Activated T-cell treated with anti-CD3 and anti-CD28 coated beads, Interleukin-2, amount 50 U/mL, for 24 hours (primary cell): Measurements from ENCODE around the gene NACAD.
A peak's percentile ranks its signal among the peaks of the same experiment; 100 is the strongest.

ENCODE experiments used
- DNase-seq: peaks from one replicate; pipeline ENCODE4 v3.0.0-alpha.2; 2020
- H3K27ac Mint-ChIP-seq: 2 replicates; pipeline ENCODE4 v1.8.0; 2020; ENCODE audit warnings: mild to moderate bottlenecking, mixed read lengths
- H3K27me3 Mint-ChIP-seq: 2 replicates; pipeline ENCODE4 v1.8.0; 2020; ENCODE audit warnings: mixed read lengths
- H3K36me3 Mint-ChIP-seq: 2 replicates; pipeline ENCODE4 v1.8.0; 2020; ENCODE audit warnings: low read depth, mixed read lengths
- H3K4me1 Mint-ChIP-seq: 2 replicates; pipeline ENCODE4 v1.8.0; 2020; ENCODE audit warnings: low read depth, mixed read lengths
- H3K4me3 Mint-ChIP-seq: 2 replicates; pipeline ENCODE4 v1.8.0; 2020; ENCODE audit warnings: mild to moderate bottlenecking, moderate library complexity, mixed read lengths
- H3K9me3 Mint-ChIP-seq: 2 replicates; pipeline ENCODE4 v1.8.0; 2020; ENCODE audit warnings: mixed read lengths

Gene NACAD

DNA sequence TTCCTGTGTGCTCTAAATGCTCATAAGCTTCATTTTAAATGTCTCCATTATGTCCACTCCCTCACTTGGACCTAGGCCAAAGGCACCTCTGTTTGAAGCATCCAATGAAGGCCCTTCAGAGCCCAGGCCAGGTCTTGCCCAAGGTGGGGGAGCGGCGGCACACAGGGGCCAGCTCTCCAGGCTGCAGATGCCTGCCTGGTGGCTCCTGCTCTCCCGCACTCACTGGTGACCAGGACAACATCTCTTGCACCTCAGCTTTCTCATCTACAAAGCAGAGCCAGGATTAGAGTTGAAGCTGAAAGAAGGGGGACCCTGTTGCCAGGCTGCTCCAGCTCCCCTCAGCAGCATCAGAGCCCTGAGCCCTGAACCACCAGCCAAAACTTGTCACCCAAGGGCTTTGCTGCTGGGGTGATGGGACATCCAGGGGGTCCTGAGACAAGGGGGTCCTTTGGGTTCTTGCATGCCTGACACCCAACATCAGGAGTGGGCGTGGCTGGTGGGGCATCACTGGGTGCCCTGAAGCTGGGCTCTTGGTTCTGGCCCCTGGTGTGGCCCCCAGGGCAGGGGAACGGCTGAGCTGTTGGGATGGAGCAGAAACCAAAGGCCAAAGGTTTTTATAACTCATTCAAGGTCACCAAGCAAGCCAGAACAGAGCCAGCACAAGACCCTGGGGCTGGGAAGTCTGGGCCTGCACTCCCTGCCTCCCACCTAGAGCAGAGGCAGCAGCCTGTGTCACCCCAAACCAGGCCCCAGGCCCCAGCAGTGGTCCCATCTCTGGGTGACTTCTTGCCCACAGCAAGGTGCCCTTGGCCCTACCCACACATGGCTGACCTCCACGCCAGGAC, 1.2 kb downstream of the NACAD start:
- peak overlapping the region; percentile 48 for H3K4me3 Mint-ChIP-seq
- H3K27ac Mint-ChIP-seq: no peak overlapping the region
- no peaks in the 10 kb centered on the region for H3K9me3 Mint-ChIP-seq
- DNase-seq: no peak
- no peaks in the 10 kb centered on the region for H3K36me3 Mint-ChIP-seq
- H3K4me1 Mint-ChIP-seq: peaks cover 10% of the 10 kb centered on the region
- peaks cover 13% of the 10 kb centered on the region for H3K27me3 Mint-ChIP-seq

DNA sequence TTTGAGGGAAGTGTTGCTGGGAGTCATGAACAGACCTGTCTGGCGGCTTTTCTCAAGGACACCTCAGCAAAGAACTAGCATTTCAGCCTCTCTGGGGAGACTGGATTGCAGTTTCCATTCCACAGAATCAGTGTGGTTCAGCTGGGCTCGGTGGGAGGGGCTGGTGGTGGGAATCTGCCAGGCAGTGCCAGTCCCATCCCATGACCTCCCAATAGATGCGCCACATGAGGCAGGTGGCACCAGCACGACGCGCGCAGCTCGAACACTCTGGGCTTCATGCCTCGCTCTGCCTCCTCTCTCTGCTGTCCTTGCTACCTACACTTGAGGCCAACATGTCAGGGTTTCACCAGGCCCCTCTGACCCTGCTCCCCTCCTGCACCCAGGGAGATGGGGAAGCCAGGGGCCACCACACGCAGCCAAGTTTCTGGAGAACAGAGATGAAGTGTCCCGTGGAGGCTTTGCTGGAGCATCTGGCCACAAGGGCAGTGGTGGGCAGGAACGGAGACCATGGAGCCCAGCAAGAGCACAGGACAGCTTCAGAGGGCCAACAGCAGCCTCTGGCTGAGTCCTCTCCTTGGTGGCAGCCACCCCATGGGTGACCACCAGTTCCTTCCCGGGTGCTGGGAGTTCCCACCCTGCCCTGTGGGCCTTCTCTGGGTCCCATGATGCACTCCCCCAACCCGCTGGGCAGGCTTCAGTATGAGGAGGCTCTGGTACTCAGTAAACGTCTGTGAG, 2.3 kb downstream of the NACAD start:
- H3K4me3 Mint-ChIP-seq: no peak overlapping the region
- no peak overlapping the region for H3K27ac Mint-ChIP-seq
- no peak for DNase-seq
- H3K4me1 Mint-ChIP-seq: peaks cover 10% of the 10 kb centered on the region
- no peaks in the 10 kb centered on the region for H3K9me3 Mint-ChIP-seq
- H3K27me3 Mint-ChIP-seq: peaks cover 13% of the 10 kb centered on the region
- H3K36me3 Mint-ChIP-seq: no peaks in the 10 kb centered on the region

DNA sequence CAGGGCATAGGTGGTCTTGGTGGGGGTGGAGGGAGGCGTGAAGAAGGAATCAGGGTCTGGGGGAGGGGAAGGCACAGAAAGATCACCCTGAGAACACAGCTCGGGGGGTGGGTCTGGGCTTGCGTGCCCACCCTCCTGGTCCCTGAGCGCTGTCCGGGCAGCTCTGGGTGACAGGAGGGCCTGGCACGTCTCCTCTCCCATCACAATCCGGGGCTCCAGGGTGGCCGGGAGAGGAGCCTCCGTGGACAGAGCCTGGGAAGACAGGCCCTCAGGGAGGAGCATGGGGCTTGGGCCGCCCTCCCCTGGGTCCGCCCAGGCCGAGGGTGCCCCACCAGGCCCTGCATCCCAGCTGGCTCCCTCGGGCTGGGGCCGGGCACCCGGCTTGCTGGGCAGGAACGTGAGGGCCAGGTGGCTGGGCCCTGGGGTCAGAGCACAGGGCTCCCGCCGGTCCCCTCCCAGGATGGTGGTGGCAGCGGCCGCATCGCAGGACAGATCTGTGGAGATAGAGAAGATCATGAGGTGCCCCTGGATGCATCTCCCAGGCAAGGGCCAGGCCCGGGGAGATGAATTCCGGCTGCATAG, 3.1 kb downstream of the NACAD start:
- H3K4me3 Mint-ChIP-seq: no peak overlapping the region
- no peak overlapping the region for H3K27ac Mint-ChIP-seq
- peaks cover 13% of the 10 kb centered on the region for H3K27me3 Mint-ChIP-seq
- H3K9me3 Mint-ChIP-seq: no peaks in the 10 kb centered on the region
- H3K36me3 Mint-ChIP-seq: no peaks in the 10 kb centered on the region
- H3K4me1 Mint-ChIP-seq: peaks cover 10% of the 10 kb centered on the region
- no peak for DNase-seq

DNA sequence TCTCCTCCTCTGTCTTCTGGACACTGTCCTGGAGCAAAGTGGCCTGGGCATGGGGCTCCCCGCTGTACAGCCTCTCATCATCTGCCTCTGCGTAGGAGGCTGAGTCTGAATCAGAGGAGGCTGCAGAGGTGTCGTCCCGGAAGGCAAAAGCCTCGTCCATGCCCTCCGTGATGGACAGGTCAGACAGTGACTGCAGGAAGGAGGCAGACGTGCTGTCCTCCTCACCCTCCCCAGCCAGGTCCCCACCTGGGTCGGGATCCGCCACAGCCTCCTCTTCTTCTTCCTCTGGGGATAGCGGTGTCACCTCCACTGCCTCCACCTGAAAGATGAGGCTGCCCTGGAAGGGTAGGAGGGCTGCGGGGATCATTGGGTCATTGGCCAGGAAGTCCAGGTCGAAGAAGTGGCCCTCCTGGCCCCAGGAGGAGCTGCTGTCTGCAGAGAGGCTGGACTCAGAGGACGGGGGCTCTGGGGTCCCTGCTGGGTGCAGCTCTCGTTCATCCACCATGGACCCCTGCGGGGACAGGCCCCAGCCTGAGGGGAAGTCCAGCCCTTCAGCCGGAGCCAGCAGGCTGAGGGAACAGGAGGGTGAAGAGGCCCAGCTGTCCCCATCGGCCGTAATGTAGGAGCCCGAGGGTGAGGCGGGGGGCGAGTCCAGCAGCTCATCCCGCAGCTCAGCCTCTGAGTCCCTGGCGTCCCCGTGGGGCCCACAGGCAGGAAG, 3.7 kb downstream of the NACAD start:
- Mint-ChIP-seq H3K27me3 (peaks cover 13% of the 10 kb centered on the region), H3K27ac (no peak overlapping the region), H3K36me3 (no peaks in the 10 kb centered on the region), H3K4me1 (peaks cover 10% of the 10 kb centered on the region), H3K9me3 (no peaks in the 10 kb centered on the region), H3K4me3 (no peak overlapping the region)
- no peak for DNase-seq

DNA sequence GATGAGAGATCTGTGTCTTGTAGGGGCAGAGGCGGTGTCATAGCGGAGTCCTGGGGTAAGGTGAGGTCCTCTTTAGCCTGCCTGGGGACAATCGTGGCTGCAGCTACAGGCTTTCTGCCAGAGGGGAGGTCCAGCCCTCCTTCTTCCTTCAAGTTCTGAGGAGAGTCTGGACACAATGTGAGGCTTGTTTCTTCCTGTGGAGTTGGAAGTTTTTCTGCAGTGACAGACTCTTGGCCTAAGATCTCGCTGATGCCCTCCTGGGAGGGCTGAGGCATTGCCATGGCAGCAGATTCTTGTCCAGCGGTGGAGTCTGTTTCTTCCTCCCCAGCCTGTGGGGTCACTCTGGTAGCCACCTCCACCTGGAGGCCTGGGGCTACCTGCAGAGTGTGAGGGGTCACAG, 4.4 kb downstream of the NACAD start:
- no peaks in the 10 kb centered on the region for H3K36me3 Mint-ChIP-seq
- H3K4me3 Mint-ChIP-seq: no peak overlapping the region
- peaks cover 5% of the 10 kb centered on the region for H3K4me1 Mint-ChIP-seq
- H3K27me3 Mint-ChIP-seq: peaks cover 6% of the 10 kb centered on the region
- no peaks in the 10 kb centered on the region for H3K9me3 Mint-ChIP-seq
- H3K27ac Mint-ChIP-seq: no peak overlapping the region
- no peak for DNase-seq

DNA sequence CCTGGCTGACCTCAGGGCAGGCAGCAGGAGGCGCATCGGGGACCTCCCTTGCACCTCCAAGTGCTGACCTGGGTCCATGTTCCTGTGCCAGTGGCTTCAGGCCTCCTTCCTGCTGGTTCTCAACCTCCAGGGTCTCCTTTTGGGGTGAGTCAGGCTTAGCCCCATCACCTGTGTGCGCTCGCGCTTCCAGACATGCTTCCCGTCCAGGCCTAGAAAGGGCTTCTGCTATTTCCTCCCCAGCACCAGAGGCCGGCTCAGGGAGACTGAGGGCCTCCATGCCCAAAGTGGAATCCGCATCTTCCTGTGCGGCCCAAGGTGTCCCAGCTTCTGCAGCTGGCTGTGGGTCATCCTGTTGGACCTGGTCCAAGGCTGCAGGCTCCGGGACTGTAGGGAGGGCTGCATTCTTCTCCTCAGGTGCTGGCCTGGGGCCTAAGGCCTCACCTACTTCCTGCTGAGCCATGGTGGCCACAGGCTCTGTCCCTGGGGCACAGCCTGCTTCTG, 5.9 kb downstream of the NACAD start:
- H3K9me3 Mint-ChIP-seq: no peaks in the 10 kb centered on the region
- H3K27ac Mint-ChIP-seq: peak overlapping the region; percentile 73
- H3K36me3 Mint-ChIP-seq: no peaks in the 10 kb centered on the region
- H3K4me3 Mint-ChIP-seq: no peak overlapping the region
- H3K4me1 Mint-ChIP-seq: peaks cover under 1% of the 10 kb centered on the region
- DNase-seq: peak; percentile 26
- H3K27me3 Mint-ChIP-seq: peaks cover under 1% of the 10 kb centered on the region

DNA sequence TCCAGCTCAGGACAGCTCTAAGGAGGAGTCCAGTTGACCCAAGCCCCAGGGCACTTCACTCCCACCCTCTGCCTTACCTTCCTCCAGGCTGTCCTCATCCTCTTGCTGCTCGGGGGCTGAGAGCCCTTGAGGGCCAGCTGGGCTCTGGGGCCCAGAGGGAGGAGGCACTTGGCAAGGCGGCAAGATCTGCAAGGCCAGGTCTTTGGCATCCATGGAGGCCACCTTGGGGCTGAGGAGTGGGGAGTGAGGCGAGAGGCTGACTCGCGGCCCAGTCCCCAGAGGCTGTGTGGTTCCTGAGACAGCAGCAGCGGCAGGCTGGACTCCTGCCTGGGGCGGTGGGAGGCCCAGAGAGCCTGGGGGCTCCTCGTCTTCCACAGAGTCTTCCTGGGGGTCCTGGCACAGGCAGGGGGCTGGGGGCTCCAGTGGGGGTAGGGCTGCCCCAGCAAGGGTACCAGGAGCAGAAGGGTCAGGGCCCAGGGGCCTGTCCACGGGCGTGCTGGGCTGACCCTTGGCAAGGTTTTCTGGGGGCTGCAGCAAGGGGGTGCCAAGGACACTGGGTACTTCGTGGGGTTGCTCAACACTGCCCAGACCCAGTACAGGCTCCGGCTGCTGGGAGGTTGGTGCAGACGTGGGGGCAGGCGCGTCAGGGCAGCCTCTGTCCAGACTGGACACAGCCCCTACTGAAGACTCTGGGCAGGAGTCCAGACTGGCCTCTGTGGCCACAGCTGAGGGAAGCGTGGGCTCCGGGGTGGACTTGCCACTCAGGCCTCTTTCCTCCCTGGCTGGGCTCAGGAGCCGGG, 6.5 kb downstream of the NACAD start:
- no peaks in the 10 kb centered on the region for H3K9me3 Mint-ChIP-seq
- peak overlapping the region; percentile 59 for H3K27ac Mint-ChIP-seq
- peak; percentile 25 for DNase-seq
- no peaks in the 10 kb centered on the region for H3K27me3 Mint-ChIP-seq
- peaks cover 6% of the 10 kb centered on the region for H3K36me3 Mint-ChIP-seq
- no peak overlapping the region for H3K4me3 Mint-ChIP-seq
- no peaks in the 10 kb centered on the region for H3K4me1 Mint-ChIP-seq

DNA sequence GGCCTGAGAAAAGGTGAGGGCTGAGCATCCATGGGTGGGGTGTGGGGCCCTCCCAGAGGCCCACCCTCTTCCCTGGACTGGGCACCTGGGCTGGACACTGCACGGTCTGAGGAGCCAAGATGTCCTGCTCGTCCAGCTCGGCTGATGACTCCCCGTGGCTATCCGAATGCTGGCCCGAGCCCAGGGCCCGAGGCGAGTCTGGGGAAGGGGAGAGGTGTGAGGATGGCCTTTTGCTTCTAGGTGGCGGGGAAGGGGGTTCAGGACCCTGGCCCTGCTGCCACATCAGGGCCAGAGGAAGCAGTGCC, 7.1 kb downstream of the NACAD start:
- no peak for DNase-seq
- H3K36me3 Mint-ChIP-seq: peaks cover 12% of the 10 kb centered on the region
- no peaks in the 10 kb centered on the region for H3K4me1 Mint-ChIP-seq
- peak overlapping the region; percentile 59 for H3K27ac Mint-ChIP-seq
- H3K9me3 Mint-ChIP-seq: no peaks in the 10 kb centered on the region
- no peaks in the 10 kb centered on the region for H3K27me3 Mint-ChIP-seq
- no peak overlapping the region for H3K4me3 Mint-ChIP-seq

DNA sequence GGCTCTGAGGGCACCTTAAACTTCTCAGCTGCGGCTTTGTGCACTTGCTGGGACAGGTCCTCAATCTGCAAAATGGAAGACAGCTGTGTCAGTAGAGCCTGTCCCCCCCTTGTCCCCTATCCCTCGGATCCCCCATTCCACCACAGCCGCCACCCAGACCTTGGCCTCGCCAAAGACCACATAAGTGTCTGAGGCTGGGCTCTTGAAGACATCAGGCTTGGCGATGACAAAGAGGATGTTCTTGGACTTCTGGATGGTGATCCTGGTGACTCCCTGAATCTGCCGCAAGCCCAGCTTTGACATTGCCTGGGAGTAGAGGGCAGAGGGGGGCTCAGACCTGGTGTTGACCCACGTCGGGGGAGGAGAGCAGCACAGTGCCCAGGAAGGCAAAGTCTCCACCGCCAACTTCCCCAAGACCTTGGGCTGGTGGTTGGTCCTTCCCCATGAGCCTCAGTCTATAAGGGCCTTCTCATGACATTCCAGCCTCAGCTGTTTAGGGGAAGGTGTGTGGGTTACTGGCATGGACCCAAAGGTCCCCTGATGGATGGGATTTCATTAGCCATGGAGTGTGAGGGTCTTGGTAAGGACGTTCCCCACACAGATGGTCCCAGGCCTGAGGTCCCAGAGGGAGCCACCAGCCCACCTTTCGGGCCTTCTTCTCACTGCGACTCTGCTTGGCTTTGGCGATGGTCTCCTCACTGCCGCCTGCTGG, 7.7 kb downstream of the NACAD start:
- Mint-ChIP-seq H3K9me3 (no peaks in the 10 kb centered on the region), H3K27me3 (no peaks in the 10 kb centered on the region), H3K4me3 (no peak overlapping the region), H3K36me3 (peaks cover 16% of the 10 kb centered on the region), H3K4me1 (no peaks in the 10 kb centered on the region), H3K27ac (peak overlapping the region; percentile 59)
- peak; percentile 30 for DNase-seq

DNA sequence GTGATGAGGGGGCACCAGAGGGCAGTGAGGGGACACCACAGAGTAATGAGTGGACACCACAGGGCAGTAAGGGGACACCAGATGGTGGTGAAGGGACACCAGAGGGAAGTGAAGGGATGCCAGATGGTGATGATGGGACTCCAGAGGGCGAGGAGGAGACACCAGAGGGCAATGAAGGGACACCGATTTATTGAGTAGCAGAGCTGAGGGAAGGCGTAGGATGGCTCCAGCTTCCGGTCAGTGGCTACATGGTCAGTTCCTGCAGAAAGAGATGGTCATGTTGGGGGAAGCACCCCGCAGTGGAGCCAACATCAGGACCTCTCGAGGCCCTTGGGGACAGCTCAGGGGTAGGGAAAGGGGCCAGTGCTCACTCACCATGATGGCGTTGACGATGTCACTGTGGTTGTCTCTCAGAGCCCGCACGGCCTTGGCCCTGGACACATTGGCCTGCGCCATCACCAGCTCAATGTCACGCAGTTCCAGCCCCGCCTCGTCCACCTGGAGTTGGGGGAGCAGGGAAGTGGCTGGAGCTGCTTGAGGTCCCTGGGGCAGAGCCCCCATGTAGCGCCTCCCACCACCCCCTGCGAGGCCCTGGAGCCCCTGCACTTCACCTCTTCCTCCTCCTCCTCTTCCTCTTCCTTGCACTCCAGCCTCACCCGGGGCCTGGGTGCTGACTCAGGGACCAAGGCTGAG, 8.4 kb downstream of the NACAD start:
- Mint-ChIP-seq H3K9me3 (no peaks in the 10 kb centered on the region), H3K4me3 (no peak overlapping the region)

DNA sequence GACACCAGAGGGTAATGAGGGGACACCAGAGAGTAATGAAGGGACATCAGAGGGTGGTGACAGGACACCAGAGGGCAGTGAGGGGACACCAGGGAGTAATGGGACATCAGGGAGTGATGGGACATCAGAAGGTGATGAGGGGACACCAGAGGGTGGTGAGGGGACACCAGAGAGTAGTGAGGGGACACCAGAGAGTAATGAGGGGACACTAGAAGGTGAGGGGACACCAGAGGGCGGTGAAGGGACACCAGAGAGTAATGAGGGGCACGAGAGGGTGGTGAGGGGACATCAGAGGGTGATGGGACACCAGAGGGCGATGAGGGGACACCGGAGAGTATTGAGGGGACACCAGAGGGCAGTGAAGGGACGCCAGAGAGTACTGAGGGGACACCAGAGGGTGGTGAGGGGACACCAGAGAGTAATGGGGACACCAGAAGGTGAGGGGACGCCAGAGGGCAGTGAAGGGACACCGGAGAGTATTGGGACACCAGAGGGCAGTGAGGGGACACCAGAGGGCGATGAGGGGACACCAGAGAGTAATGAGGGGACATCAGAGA, 10.6 kb downstream of the NACAD start:
- H3K4me1 Mint-ChIP-seq: peaks cover 1% of the 10 kb centered on the region
- H3K36me3 Mint-ChIP-seq: peaks cover 44% of the 10 kb centered on the region
- peak; percentile 29 for DNase-seq

More for the DNA sequence above, 8.4 kb downstream of the NACAD start:
- Mint-ChIP-seq H3K27me3 (no peaks in the 10 kb centered on the region), H3K4me1 (no peaks in the 10 kb centered on the region), H3K36me3 (peaks cover 22% of the 10 kb centered on the region), H3K27ac (peak overlapping the region; percentile 38)
- DNase-seq: peak; percentile 29

DNA sequence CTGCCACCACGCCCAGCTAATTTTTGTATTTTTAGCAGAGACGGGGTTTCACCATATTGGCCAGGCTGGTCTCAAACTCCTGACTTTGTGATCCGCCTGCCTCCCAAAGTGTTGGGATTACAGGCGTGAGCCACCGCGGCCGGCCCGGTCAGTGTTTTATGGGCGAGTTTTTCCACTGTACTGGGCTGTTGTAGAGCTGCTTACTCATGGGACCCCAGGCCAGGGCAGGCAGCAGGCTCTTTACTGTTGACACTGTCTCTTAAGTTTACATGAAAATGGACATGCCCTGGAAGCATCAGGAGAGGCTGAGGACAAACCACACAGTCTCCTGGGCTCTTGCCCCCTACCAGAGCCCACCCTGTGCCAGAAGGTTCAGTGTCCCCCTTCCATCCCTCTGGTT, 11.2 kb downstream of the NACAD start:
- Mint-ChIP-seq H3K27me3 (no peaks in the 10 kb centered on the region), H3K4me3 (no peak overlapping the region), H3K9me3 (no peaks in the 10 kb centered on the region), H3K27ac (peak overlapping the region; percentile 38), H3K4me1 (peaks cover 3% of the 10 kb centered on the region), H3K36me3 (peaks cover 50% of the 10 kb centered on the region)
- peak; percentile 12 for DNase-seq

More for the DNA sequence above, 10.6 kb downstream of the NACAD start:
- peak overlapping the region; percentile 38 for H3K27ac Mint-ChIP-seq
- H3K4me3 Mint-ChIP-seq: no peak overlapping the region
- no peaks in the 10 kb centered on the region for H3K9me3 Mint-ChIP-seq
- H3K27me3 Mint-ChIP-seq: no peaks in the 10 kb centered on the region

DNA sequence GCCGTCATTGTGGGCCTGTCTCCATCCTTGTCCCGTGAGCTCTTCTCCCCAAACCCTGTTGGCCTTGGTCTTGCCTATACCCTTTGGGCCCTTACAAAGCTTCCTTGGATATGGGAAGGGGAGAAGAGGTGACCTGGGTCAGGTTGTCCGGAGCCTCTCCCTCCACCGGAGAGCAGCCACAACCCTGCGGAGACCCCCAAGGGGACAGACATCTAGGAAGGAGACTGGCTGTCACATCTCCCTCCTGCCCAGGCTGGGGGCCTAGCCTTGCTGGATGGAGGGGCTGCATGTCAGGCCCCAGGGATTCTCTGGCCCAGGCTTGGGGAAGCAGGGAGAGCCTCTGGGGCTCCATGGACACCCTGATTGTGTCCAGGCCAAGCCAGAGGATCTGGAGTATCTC, 11.8 kb downstream of the NACAD start:
- peaks cover 3% of the 10 kb centered on the region for H3K4me1 Mint-ChIP-seq
- no peak overlapping the region for H3K4me3 Mint-ChIP-seq
- no peaks in the 10 kb centered on the region for H3K27me3 Mint-ChIP-seq
- DNase-seq: peak; percentile 24
- H3K27ac Mint-ChIP-seq: peak overlapping the region; percentile 57
- peaks cover 57% of the 10 kb centered on the region for H3K36me3 Mint-ChIP-seq
- no peaks in the 10 kb centered on the region for H3K9me3 Mint-ChIP-seq
